ENCODE measurements around the gene BMAL2.
A peak's percentile ranks its signal among the peaks of the same experiment; 100 is the strongest.

BMAL2 gene

DNA sequence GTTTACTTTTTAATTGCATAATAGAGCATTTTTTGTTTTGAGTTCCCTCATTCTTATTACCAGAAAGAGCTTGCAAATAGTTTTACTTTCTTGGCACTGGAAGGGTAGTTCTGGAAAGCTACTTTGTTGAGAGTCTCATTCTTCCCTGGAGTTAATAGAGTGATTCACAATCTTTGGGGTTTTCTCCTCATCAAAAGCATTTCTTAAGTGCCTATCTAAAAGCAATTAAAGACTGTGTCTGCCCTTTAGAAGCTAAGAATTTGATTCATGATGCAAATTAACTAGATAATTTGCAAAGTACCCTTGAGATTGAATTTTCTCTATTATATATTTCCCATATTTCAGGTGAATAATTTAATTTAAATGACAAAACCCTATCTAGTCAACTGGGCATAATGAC is 8.1 kb upstream of the BMAL2 start:
- DNase-seq (ENCODE audit: low spot score): no peak

DNA sequence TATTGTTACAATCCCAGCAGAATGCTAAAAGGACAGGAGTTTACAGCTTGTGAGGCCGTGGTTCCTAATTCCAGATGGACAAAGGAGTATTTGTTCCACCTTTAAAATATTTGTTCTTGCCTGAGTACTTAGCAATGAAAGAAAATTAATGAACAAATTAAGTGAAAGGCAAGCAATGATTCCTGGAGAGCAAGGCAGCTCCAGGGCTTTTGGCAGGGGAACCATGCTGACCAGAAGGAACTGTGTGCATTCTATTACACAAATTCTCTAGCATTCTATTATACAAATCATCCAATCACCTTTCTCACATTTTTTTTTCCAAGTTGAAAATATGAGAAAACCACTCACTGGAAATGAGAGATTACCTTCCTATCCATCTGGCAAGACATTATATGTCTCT is 1.8 kb upstream of the BMAL2 start:
- peak; percentile 26 for DNase-seq (ENCODE audit: low spot score)

DNA sequence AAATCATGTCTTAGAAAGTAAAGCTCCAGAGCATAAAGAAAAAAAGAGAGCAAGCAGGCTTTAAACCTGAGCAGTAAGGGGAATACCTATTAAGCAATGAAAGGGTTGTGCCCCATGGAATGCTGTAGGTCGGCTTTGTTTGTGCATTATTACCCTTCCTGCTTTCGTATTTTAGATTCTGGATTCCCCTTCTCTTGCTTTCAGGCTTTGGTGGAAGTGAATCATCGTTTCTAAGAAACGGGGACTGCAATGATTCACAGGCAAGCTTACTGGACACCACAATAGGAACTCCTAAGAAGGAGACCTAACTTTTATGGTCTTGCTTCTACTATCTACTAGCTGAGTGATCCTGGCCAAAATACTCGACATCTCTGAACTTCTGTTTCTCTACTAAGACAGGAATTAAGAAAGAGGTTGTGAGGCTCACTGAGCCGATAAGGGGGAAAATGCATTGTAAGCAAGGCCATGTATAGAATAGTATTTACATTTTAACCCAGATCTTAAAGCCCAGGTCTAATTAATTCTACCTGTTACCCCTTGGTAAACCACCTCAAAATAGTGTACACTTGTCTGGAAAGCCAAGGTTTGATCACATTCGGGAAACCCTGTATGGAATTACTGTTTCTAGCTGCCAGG is 1.2 kb upstream of the BMAL2 start:
- DNase-seq (ENCODE audit: low spot score): peak; percentile 24

DNA sequence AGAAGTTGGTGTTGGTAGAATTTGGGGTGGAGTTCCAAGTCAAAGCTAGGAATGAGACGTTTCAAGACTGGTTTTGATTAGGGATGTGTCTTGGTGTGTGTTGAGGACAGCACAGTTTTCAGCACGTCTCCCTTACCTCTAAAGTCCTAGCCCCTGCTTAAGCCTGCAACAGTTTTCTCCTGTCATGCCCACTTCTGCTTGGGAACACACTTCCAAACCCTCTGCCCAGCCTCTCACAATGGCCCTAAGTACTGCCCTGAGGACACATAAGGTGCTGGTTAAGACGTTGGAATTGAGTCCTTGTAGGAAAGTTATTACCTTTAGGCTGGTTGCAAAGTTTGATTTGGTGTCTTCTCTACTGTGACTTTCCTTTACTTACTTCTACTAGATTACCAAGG is 710 bp upstream of the BMAL2 start:
- no peak for DNase-seq (ENCODE audit: low spot score)

DNA sequence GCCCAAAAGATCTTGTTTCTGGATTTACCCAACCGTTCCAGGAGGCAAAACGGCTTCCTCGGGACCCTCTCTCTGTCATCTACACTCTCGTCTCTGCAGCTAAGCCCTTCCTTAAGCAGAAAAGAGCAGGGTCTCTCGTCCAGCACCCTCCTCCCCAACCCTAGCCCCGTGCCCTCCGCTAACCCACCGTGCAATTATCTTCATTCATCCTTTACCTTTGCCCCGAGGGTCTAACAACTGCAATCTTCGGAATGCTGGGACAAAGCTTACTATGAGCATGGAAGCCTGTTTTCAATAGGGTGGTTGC is 276 bp upstream of the BMAL2 start:
- no peak for DNase-seq (ENCODE audit: low spot score)

DNA sequence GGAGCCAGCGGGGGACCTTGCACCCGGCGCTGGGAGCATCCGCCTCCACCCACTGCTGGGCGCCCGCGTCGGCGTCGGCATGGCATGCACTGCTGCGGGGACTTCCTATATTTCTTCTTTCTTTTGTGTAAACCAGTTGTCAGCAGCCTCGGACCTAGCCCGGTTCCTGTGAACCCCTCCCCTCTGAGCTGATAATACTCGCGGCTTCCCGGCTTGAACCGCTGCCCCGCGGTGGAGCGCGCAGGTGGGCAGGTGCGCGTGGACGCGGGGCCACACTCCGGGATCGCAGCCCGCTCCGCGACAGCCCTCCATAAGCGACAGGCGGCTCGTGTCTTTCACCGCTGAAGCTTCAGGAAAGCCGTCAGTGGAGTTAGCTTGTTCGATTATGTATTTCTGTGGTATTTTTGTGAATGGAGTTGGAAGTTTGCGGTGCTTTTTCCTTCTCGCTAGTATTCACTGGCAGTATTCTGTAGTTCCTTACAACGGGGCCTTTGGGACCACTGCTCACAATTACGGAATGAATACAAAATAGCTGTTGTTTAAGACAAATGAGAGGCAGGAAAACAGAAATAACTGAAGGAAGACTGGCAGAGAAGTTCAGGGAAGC is 870 bp downstream of the BMAL2 start:
- DNase-seq (ENCODE audit: low spot score): no peak

DNA sequence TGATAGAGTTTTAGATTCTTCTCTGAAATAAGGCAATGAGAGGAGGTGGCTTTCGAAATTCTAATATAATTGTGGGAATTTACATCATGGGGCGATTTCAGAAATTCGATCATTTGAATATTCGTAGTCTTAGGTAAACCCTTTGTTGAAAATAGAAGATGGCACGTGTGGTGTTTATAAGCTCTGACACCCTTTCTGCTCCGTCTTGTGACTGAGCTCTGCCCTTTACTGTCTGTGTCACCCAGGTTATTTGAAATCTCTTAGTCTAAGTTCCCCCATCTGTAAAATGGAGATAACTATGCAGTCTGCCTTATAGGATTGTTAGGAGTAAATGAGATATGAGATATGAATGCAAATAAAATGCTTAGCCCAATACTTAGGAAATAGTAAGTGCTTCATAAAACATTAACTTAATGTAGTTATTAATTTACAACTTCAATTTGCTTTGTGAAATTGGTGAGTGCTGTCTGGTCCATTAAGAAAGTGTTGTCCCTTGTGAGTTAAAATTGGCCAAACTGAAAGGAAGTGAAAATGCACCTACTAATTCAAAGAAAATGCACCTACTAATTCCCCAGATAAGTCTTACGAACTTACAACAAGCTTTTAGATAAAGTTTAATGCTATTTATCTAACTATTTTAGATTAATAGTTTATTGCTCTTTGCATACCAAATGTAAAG is 1.5 kb downstream of the BMAL2 start:
- DNase-seq (ENCODE audit: low spot score): no peak

DNA sequence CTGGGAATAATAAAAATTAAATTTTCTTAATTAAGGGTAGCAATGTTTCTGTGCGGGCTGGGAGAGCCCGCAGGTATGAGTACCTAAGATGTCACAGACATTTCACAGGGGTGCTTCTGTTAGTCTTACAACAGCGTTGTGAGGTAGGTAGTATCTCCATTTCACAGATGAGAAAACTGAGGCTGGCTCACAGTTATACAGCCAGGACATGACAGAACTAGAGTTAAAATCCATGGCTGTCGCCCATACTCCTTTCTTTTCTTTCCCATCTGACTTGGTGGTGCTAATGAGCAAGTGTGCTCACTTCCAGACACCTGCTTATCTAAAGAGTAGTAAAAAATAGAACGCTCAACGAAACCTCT is 2.1 kb downstream of the BMAL2 start:
- DNase-seq (ENCODE audit: low spot score): no peak

DNA sequence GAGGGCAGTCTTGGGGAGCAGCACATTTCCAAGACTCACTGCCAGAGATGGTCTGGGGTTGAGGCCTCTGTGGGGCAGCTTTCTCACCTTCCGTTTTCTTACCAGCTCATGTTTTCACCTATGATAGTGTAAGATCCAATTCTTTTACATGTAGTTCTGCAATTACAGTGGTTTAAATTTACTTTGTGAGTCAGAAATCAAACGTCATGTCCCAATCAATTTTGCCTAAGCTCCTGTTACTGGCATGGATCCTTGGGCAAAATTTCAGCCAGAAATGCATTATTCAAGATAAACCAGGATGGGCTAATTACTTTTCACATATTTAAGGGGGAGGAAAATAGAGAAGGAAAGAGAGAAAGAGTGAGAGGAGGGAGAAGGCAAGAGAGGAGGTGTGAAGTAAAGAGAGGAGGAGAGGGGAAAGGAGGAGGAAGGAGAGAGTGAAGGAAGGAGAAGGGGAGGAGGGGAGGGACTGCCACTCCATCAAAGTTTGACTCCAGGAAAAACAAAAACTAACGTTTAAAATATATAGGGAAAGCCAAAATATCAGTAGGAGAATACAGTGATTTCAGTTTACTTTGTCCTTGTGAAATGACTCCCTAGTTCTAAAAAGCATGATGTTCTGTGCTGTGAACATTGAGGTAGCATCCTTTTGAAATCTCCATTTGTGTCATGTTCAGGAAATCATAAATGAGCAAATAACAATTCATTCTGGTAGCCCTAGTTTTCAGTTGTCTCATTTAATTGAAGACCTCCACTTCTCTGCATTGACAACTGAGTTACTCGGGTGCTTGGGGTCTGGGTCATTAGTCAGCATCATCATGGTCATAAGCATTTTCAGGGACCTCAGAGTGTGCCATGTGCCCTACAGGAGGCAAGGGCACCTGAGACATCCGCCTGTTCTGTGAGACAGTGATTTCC is 3.0 kb downstream of the BMAL2 start:
- DNase-seq (ENCODE audit: low spot score): no peak

DNA sequence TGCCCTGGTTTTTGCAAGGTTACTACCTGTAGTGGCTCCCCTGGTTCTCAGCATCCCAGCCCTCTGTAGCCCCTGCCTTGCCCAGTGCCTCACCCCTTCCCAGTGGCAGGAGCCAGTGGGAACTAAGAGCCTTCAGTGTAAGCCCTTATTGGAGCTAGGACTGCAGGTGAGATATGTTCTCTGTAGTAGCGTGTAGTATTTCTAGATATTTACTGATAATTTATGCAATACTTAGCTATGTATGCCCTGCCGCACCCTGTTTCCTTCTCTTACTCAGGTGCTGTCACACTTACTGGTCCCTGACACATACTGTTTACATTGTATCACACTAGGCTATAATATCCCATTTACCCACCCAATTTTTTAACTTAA is 3.6 kb downstream of the BMAL2 start:
- no peak for DNase-seq (ENCODE audit: low spot score)

DNA sequence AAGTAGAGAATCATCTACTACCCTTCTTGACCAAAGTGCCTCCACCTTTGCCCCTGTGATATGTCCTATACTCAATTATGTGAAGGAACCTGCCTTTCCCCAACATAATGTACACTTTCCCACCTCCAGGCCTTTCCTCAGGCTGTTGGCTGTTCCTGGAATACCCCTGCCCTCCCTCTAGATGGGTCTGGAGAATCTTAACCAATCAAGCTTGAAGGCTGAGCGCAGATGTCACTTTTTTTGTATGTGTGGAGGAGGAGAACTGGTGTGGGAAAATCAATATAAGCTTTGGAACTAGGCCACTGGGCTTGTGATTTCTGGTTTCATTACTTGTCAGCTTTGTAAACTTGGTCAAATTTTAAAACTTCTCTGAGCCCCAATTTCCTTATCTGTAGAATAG is 4.7 kb downstream of the BMAL2 start:
- DNase-seq (ENCODE audit: low spot score): no peak

DNA sequence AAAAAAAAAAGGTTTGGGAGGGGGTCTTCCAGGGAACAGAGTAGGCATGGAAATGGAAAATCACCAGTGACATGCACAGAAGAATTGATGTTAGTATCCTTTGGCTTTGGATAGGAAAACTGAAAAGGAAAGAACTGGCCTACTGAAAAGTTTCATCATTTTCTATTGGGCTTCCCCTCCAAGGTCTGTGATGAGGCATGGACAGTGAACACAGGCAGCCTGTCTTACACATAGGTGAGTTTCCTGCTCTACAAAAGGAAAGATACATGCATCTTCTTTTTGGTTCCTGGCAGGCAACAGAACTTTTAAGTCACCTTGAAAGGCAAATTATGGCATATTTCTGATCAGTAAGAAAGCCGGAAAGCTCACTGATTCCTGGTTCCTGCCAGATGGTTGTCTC is 5.8 kb downstream of the BMAL2 start:
- DNase-seq (ENCODE audit: low spot score): no peak

DNA sequence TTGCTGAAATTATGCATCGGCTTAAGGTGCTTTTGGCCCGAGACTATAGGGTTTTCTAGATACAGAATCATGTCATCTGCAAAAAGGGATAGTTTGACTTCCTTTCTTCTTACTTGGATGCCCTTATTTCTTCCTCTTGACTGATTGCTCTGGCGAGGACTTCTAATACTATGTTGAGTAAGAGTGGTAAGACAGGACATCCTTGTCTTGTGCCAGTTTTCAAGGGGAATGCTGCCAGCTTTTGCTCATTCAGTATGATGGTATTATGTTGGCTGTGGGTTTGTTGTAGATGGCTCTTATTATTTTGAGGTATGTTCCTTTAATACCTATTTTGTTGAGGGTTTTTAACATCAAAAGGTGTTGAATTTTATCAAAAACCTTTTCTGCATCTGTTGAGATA is 8.3 kb downstream of the BMAL2 start:
- no peak for DNase-seq (ENCODE audit: low spot score)

DNA sequence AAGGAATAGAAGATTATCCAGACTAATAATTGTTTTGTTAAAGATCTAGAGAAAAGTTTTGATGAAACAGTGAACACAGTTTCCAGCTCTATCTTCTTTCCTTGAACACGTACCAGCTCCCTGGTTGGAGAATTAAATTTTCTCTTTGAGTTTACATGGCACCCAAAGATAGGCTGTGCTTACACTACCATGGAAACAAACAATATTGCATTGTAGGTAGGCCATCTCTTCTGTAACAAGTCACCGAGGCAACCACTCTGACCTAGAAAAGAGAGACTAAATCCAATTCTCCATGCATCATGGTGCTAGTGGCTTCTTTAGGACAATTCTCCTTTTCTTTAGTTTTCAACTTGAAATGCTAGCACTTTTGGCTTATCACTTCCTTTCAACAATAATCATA is 9.9 kb downstream of the BMAL2 start:
- no peak for DNase-seq (ENCODE audit: low spot score)

DNA sequence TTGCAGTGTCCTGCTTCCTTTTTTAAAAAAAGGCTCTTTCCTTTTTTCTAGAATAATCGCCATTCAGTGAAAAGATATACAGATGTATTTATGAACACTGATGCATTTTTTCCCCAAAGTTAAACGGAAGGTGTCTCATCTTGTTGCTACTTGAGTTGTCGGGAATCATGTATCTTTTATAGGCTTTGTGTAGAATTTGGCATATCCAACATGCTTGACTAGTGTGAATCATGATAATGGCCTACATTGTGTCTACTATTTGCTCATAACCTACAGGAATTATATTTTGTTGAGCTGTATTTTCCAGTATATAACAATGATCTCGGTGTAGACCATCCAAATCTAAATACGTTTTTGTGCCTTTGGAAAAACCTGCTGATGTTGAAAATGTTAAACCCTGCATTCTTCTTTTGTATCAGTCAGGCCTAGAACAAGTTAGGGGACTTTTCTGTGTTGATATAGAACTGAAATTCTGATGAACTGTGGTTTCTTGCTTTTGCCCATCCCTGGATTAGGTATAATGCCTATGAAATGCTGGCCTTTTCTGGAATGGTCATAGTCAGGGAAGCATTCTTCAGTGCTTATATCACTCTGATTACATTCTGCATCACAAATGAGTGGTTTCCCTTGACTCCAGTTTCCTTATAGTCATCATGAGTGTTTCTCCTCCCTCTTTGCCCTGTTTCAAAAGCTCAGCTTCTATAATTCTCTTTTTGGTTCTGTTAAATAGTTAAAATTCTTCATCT is 10.8 kb downstream of the BMAL2 start:
- DNase-seq (ENCODE audit: low spot score): no peak

DNA sequence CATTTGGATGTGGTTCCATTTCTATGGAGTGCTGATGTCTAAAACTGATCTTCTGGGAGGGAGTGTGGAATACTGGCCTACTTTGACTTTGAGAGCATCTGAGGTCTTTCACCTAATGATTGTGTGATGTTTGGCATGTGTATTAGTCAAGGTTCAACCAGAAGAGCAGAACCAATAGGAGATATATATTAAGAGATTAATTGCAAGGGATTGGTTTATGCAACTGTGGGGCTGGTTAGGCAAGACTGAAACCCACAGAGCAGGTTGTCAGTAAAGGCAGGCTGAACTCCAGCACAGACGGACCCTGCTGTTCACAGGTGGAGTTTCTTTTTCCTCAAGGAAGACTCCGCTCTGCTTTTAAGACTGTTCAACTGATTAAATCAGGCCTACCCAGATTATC is 11.6 kb downstream of the BMAL2 start:
- no peak for DNase-seq (ENCODE audit: low spot score)

DNA sequence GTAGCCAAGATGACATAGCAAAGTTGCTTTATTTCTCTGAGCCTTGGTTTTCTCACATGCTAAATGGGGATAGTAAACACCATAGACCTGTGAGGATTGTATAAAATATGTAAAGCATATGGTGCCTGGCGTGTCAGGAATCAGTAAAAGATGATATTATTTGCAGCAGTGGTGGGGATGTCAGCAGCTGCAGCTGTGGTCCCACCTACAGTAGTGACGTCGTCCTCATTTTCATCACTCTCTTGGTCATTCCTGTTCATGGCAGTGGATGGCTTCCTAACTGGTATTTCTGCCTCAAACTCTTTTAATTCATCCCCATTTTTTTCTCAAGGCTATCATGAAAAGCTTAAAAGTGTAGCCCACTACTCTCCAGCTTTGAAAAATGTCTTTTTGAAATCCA is 12.1 kb downstream of the BMAL2 start:
- DNase-seq (ENCODE audit: low spot score): no peak

DNA sequence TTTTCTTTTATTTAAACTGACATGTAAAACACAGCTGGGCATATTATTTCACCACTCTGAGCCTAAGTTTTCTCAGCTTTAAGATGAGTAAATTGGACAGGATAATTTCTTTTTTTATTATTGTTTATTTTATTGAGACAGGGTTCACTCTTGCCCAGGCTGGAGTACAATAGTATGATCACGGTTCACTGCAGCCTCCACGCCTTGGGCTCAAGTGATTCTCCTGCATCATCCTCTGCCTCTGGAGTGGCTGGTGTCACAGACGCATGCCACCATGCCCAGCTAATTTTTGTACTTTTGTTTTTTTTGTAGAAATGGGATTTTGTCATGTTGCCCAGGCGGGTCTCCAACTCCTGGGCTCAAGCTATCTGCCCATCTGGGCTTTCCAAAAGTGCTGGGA is 12.7 kb downstream of the BMAL2 start:
- no peak for DNase-seq (ENCODE audit: low spot score)

DNA sequence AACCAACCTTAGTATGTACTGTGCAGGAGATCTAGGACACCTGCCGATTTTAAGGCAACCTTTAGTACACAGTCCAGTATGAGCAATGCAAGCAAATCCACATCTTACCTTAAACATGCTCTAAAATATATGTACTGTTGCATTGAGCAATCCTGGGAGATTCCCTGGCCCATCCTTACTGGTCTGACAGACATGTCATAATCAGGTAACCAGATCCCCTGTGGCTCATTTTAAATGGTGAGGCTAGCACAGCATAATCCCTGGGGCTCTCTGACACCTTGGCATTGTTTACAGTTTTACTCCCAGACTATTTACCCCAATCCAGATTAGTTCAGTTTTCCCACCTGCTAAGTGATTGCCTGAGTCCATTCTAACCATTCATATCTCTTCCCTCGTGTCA is 15.1 kb downstream of the BMAL2 start:
- DNase-seq (ENCODE audit: low spot score): no peak

DNA sequence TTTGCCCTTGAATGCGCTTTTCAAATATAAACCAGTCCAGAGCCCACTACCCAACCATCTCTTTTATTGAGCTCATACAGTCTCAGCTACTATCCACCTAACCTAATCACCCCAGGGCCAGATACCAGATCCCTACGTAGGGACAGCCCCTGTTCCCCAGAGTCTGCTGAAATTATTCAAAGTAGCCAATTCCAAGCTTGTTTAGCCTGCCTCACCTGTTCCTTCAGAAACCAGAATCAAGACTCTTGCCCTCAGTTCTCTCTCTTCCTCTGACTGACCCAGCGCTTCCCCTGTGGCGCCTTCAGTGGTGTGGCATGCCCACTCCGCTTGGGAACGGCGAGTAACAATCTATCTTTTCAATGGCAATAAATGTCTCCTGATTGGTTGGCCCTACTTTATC is 18.8 kb downstream of the BMAL2 start:
- DNase-seq (ENCODE audit: low spot score): no peak

DNA sequence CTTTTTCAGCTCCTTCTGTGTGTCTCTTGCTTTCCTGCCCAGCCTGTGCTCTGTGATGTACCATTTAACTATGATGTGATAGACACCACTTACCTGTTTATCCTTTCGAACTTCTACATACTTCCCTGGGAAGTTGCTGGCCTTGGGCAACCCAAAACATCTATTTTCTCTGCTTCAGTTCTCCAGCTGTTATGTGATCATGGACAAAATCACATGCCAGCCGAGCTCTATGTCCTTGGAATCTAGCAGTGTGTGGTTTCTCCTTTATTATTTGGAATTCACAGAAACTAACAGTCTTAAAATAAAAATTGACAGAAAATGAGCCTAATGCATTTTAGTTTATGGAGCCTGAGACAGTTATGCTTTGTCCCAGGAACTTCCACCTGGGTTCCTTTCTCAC is 22.9 kb downstream of the BMAL2 start:
- no peak for DNase-seq (ENCODE audit: low spot score)

DNA sequence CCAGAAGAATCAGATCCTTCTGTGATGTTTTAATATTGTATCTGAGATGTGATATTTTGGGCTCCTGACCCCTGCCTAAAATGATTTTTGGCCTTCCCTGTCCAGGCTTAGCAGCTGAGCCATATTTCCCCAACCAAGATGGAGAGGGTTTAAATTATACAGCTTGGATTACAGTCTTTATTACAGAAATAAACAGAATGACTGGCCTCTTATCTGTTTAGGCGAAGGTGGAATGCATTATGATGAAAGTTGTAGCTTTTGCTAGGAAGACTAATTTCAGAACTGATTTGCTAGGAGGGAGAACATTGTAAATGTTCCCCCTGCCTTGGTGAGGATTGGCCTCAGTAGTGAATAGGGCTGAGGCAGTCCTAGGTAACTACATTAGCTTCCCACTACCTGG is 23.3 kb downstream of the BMAL2 start:
- no peak for DNase-seq (ENCODE audit: low spot score)
